MV-4-11 (cell line): Measurements from ENCODE around the gene SLC6A19.
"Not testable (repeated sequence)": the region's sequence is repeated elsewhere in the genome, so short reads cannot be mapped to it uniquely, and the experiment has no call there.

Experiments
- DNase-seq: peaks from one replicate; lab custom pipeline; 2025; lab: John Stamatoyannopoulos, UW

The SLC6A19 gene

DNA sequence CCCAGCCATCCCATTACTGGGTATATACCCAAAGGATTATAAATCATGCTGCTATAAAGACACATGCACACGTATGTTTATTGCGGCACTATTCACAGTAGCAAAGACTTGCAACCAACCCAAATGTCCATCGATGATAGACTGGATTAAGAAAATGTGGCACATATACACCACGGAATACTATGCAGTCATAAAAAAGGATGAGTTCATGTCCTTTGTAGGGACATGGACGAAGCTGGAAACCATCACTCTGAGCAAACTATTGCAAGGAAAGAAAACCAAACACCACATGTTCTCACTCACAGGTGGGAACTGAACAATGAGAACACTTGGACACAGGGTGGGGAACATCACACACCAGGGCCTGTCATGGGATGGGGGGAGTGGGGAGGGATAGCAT, 66.1 kb downstream of the SLC6A19 start:
- DNase-seq, result not testable (repeated sequence)

DNA sequence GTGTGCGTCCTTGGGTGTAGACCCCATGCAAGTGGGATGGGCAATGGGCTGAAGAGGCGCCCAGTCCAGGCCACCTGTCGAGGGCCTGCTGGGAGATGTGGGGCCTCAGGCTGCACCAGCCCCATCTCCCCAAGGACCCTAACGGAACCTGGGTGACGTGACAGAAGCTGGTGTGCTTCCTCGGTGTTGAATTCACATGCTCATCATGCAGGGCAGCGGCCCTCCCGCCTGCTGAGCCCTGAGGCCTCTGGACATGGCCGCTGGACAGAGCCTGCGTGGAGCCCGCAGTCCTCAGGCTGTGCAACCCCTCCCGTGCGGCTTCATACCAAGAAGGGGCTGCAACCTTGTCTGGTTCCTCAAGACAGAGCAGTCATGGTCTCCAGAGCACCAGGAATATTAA, 66.7 kb downstream of the SLC6A19 start:
- DNase-seq, result no peak

DNA sequence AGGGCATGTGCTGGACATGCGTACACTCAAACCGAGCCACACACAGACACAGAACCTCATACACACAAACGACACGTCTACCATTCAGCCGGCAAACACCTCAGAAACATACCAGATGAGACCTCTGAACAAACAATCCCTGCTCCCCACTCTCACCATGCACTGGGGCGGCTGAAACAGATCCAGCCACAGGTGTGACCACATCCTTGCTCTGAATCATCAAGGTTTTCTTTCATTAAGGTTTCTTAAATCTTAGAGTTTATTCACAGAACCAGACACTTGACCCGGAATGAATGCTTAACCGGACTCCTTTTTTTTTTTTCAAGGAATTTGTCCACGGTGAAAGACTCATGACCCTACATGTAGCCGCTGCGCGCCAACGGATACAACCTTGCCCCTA, 67.3 kb downstream of the SLC6A19 start:
- no peak for DNase-seq

GRCh38 chr5:1270426-1270825, 69.0 kb downstream of the SLC6A19 start:
- no peak for DNase-seq

DNA sequence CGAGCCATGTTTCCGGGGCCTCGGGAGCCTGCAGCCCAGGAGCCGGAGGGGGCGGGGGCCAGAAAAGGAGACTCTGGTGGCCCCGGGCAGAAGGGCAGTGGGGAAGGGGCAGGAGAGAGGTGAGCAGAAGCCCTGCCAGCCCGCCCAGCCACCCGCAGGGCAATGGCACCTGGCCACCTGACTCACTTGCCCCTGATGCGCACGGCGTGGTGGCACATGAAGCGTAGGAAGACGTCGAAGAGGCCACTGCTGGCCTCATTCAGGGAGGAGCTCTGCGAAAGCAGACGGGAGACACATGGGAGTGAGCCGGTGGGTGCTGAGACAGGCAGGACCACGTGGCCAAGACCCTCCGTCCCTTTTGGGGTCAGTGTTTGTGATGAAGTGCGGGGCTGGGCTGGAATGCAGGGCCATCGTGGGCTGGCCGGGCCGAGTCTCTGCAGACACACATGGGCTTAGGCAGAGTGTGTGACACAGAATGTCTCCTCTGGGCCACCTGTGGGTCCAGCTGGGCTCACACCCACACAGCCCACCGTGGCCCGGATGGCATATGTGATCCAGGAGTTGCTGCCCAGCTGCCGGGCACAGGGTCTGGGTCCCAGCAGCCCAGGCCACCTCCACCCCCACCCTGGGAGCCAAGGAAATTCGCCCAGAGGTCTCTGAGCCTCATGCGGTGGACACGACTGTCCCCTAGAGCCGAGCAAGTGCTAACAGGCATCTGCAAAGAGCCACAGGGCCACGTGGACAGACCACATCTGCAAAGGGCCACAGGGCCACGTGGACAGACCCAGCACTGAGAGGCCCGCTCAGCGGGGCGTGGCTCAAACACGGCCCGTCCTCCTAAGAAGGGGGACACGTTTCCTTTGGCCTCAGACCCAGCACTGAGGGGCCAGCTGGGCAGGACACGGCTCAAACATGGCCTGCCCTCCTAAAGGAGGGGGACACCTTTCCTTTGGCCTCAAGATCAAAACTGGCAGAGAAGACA, 69.8 kb downstream of the SLC6A19 start:
- DNase-seq, result no peak

DNA sequence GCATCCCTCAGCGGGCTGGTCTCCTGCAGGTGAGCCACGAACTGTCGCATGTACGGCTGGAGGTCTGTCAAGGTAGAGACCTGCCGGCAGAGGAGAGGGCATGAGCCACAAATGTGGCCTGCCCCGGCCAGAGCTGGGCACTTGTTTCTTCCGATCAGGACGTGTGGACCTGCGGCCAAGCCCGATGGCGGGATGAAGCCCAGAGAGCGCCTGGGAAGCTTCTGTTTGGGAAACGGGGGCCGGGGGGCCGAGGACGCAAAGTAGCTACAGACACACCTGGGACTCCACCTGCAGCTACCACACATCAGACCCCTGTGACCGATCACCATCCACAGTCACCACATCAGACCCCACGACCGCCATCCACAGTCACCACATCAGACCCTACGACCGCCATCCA, 70.8 kb downstream of the SLC6A19 start:
- DNase-seq, result no peak

GRCh38 chr5:1273745-1274144, 72.3 kb downstream of the SLC6A19 start:
- no peak for DNase-seq

GRCh38 chr5:1274471-1274870, 73.1 kb downstream of the SLC6A19 start:
- DNase-seq, result no peak
